Measurements from ENCODE around the gene HDC.

DNA sequence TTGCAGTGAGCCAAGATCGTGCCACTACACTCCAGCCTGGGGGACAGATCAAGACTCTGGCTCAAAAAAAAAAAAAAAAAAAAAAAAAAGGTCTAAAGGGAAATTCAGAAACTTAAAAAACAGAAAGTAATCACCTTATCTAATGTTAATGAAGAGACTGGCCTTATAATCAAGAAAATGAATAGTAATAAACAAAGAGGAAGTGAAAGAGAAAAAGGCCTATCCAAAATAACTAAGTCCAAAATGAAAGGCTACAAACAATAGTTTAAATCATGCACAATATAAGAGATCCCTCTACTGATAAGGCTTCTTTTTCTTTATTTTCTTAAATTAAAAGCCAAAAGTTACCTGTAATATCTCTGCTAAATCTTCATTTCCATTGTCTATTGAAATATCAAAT lies 37.1 kb upstream of the HDC start:
- TF ChIP-seq POLR2AphosphoS5 (IDR thresholded peaks at IDR 0.05; ENCODE audit: low read depth, low read length): no peak
- TF ChIP-seq, protein P1, sequence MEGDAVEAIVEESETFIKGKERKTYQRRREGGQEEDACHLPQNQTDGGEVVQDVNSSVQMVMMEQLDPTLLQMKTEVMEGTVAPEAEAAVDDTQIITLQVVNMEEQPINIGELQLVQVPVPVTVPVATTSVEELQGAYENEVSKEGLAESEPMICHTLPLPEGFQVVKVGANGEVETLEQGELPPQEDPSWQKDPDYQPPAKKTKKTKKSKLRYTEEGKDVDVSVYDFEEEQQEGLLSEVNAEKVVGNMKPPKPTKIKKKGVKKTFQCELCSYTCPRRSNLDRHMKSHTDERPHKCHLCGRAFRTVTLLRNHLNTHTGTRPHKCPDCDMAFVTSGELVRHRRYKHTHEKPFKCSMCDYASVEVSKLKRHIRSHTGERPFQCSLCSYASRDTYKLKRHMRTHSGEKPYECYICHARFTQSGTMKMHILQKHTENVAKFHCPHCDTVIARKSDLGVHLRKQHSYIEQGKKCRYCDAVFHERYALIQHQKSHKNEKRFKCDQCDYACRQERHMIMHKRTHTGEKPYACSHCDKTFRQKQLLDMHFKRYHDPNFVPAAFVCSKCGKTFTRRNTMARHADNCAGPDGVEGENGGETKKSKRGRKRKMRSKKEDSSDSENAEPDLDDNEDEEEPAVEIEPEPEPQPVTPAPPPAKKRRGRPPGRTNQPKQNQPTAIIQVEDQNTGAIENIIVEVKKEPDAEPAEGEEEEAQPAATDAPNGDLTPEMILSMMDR (IDR thresholded peaks at IDR 0.05): no peak

Measured in Panc1 (cell line).